Neural crest cell (in vitro differentiated cells): ENCODE data around the gene ASAP3. TPM values are rescaled to one million over a fixed set of nuclear protein-coding genes. Genes with fewer than 3 reads are reported as not detected.

ENCODE experiments used
- DNase-seq: peaks from one replicate; pipeline ENCODE4 v3.0.0; 2021; ENCODE audit warnings: low read depth, mixed read lengths, low spot score
- H3K27ac Mint-ChIP-seq: one replicate; pipeline ENCODE4 v1.8.0; 2021; ENCODE audit warnings: mild to moderate bottlenecking, mixed read lengths; ENCODE audit not compliant: unreplicated experiment
- H3K27me3 Mint-ChIP-seq: 2 replicates; pipeline ENCODE4 v1.8.0; 2021; ENCODE audit warnings: low read depth, mild to moderate bottlenecking, mixed read lengths
- H3K36me3 Mint-ChIP-seq: 2 replicates; pipeline ENCODE4 v1.8.0; 2021; ENCODE audit warnings: low read depth, mild to moderate bottlenecking, mixed read lengths
- H3K4me1 Mint-ChIP-seq: 2 replicates; pipeline ENCODE4 v1.8.0; 2021; ENCODE audit warnings: mixed read lengths
- H3K4me3 Mint-ChIP-seq: one replicate; pipeline ENCODE4 v1.8.0; 2021; ENCODE audit warnings: mild to moderate bottlenecking, mixed read lengths
- H3K9me3 Mint-ChIP-seq: 2 replicates; pipeline ENCODE4 v1.8.0; 2021; ENCODE audit warnings: mixed read lengths
- total RNA-seq: library from RNA; stranded (reverse); gene quantifications from 2 replicates; pipeline ENCODE4 v1.2.1, GENCODE V29; 2021
- TF ChIP-seq, protein P1 (sequence below): fragments of 200-600 bp; sonication (generic); conservative IDR thresholded peaks from 2 replicates; pipeline ENCODE4 v1.5.0; 2021; ENCODE audit warnings: antibody characterized with exemption, mild to moderate bottlenecking

Gene ASAP3
- total RNA-seq, 1 donor from 2014 or later: 45.8 TPM

DNA sequence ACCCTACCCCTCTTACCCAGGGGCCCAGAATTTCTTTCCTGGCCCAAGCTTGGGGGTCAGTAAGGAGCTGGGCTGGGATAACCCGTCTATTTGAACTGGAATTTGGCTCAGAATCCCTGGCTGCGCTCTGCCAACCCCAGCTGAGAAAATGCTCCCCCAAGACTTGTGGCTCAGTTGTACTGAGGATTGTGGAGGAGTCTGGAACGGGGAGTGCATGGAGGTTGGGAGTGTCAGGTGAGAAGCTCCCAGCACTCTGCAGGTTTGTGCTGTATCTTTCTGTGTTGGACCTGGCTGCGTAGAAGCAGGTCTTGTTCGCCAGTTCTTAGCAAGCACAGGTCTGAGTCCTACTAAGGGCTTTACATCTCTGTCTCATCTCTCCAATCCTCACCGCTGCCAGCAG, 61.0 kb downstream of the ASAP3 start:
- Mint-ChIP-seq H3K9me3 (no peaks in the 10 kb centered on the region), H3K27ac (no peak overlapping the region), H3K27me3 (peaks cover 68% of the 10 kb centered on the region), H3K4me1 (peaks cover 19% of the 10 kb centered on the region), H3K4me3 (peak overlapping the region; percentile 42), H3K36me3 (peaks cover 12% of the 10 kb centered on the region)
- TF ChIP-seq, protein P1, sequence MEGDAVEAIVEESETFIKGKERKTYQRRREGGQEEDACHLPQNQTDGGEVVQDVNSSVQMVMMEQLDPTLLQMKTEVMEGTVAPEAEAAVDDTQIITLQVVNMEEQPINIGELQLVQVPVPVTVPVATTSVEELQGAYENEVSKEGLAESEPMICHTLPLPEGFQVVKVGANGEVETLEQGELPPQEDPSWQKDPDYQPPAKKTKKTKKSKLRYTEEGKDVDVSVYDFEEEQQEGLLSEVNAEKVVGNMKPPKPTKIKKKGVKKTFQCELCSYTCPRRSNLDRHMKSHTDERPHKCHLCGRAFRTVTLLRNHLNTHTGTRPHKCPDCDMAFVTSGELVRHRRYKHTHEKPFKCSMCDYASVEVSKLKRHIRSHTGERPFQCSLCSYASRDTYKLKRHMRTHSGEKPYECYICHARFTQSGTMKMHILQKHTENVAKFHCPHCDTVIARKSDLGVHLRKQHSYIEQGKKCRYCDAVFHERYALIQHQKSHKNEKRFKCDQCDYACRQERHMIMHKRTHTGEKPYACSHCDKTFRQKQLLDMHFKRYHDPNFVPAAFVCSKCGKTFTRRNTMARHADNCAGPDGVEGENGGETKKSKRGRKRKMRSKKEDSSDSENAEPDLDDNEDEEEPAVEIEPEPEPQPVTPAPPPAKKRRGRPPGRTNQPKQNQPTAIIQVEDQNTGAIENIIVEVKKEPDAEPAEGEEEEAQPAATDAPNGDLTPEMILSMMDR: no peak
- no peak for DNase-seq

DNA sequence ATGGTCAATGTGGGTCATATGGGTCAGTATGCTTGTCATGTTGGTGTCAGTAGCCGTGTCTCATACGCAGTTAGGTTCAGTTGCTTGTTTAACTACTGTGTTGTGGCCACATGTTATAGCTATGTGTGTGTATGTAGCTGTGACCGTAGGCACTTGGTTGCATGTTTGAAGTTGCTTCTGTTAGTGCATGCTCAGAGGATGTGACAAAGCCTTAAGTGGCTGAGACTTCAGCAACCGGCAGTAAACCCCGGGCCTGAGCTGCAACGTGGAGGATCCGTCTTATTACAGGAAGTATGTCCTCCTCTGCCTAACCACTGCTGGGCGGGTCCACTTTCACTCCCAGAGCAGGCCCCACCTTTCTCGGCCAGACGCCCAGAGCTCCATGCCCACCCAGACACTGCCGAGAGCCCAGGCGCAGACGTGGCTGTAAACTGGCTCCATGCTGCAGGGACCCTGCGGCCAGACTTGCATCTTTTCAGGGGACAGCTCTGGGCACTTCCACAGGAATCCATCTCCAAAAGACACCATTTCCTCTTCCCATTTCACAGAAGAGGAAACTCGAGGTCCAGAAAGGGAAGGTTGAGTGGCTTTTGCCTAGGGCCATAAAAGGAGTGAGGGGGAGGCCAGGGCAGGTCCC, 61.6 kb downstream of the ASAP3 start:
- no peaks in the 10 kb centered on the region for H3K9me3 Mint-ChIP-seq
- H3K27ac Mint-ChIP-seq: no peak overlapping the region
- TF ChIP-seq, protein P1: no peak
- peak overlapping the region; percentile 2 for H3K4me3 Mint-ChIP-seq
- H3K36me3 Mint-ChIP-seq: peaks cover 11% of the 10 kb centered on the region
- no peak for DNase-seq
- H3K4me1 Mint-ChIP-seq: peaks cover 22% of the 10 kb centered on the region
- H3K27me3 Mint-ChIP-seq: peaks cover 67% of the 10 kb centered on the region

DNA sequence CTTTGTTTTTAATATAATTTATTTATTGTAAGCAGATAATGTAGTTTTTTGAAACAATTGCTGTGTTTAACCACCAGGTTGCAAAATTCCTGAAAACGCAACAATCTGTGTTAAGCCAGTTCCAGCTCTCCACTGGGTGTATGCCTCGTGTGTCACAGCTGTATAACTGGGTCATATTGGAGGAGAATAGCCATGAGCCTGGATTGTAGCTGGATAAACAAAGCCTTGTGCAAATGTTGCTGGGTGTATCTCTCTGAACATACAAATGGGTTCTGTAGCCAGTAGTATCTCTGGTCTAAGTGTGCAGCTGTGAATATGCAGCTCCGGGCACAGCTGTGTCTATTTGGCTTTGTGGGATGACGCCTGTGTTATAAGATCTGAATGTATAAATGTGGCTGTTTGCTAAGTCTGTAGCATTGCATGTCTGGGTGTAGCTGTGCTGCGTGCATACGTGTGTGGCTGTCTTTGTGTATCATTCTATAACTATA, 62.2 kb downstream of the ASAP3 start:
- no peak for DNase-seq

DNA sequence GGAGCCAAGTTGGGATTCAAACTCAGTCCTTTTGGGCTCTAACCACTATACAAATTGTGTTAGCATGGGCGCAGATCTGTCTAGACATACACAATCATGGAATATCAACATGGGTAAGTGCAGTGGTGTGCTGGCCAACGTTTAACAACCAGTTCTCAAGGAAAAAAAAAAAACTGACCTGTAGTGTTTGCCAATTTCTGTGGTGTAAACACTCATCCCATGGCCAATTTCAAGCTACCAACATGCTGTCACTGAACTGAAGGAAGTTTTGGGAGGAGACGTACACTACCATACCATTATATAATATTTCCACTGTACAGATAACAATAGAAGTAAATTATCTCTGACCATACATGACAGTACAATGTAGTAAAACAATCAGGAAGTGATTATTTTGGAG, 62.6 kb downstream of the ASAP3 start:
- Mint-ChIP-seq H3K4me1 (peaks cover 24% of the 10 kb centered on the region), H3K4me3 (no peak overlapping the region), H3K27me3 (peaks cover 60% of the 10 kb centered on the region), H3K27ac (no peak overlapping the region), H3K9me3 (no peaks in the 10 kb centered on the region), H3K36me3 (peaks cover 6% of the 10 kb centered on the region)
- no peak for DNase-seq
- TF ChIP-seq, protein P1: no peak

More for the DNA sequence above, 62.2 kb downstream of the ASAP3 start:
- Mint-ChIP-seq H3K9me3 (no peaks in the 10 kb centered on the region), H3K4me3 (peak overlapping the region; percentile 2), H3K36me3 (peaks cover 11% of the 10 kb centered on the region), H3K27me3 (peaks cover 65% of the 10 kb centered on the region), H3K4me1 (peaks cover 24% of the 10 kb centered on the region), H3K27ac (no peak overlapping the region)
- TF ChIP-seq, protein P1: peak; percentile 35

DNA sequence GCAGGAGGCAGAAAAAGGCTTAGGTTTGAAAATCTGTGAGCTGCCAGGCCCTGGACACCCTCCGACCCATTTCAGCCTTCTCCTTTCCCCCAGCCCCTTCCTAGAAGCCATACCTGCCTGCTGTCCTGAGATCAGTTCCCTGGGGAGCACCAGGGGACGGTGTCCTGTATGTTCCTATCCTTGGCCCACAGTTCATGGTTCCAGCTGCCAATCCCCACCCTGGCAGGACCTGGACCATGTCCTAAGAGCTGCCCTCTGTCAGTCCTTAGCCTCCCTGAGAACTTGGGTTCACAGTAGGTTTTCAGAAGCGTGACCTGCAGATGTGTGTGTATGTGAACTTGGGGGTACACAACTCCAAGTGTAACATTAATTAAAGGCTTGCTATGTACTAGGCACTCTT, 63.2 kb downstream of the ASAP3 start:
- Mint-ChIP-seq H3K36me3 (peaks cover under 1% of the 10 kb centered on the region), H3K4me3 (no peak overlapping the region), H3K9me3 (no peaks in the 10 kb centered on the region), H3K27ac (no peak overlapping the region), H3K27me3 (peaks cover 55% of the 10 kb centered on the region), H3K4me1 (peaks cover 24% of the 10 kb centered on the region)
- TF ChIP-seq, protein P1: no peak
- DNase-seq: no peak
